HG02798 (cell line): ENCODE data around the gene IL17C.
"Not testable (repeated sequence)": the region's sequence is repeated elsewhere in the genome, so short reads cannot be mapped to it uniquely, and the experiment has no call there.

Experiments
- ATAC-seq: cut with Tn5 transposase; IDR thresholded peaks from one replicate; pipeline ENCODE4 v1.9.1; 2021; ENCODE audit warnings: mild to moderate bottlenecking; ENCODE audit not compliant: unreplicated experiment, poor library complexity

Gene IL17C

DNA sequence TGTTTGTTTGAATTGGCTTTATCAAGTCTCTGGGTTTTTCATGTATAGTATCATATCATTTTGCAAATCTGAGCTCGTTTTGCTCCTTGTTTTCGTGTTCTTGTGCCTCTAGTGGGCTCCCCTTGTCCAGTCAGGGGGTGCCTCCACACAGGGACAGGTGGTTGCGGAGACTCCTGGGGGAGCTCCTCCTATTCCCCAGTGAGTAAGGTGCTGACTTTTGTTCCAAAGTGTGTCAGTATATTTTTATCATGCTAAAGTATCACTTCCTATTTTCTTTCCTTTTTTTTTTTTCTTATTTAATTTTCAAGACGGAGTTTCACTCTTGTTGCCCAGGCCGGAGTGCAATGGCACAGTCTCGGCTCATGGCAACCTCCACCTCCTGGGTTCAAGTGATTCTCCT is 30.3 kb upstream of the IL17C start:
- ATAC-seq: no peak

DNA sequence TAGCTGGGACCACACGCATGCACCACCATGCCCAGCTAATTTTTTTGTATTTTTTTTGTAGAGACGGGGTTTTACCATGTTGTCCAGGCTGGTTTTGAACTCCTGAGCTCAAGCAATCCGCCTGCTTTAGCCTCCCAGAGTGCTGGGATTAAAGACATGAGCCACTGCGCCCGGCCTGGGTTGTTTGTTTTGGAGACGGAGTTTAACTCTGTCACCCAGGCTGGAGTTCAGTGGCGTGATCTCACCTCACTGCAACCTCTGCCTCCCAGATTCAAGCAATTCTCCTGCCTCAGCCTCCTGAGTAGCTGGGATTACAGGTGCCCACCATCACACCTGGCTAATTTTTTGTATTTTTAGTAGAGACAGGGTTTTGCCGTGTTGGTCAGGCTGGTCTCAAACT is 28.9 kb upstream of the IL17C start:
- not testable (repeated sequence) for ATAC-seq

- ATAC-seq: no peak
These were observed 28.3 kb upstream of the IL17C start for GRCh38 chr16:88610080-88610479.

DNA sequence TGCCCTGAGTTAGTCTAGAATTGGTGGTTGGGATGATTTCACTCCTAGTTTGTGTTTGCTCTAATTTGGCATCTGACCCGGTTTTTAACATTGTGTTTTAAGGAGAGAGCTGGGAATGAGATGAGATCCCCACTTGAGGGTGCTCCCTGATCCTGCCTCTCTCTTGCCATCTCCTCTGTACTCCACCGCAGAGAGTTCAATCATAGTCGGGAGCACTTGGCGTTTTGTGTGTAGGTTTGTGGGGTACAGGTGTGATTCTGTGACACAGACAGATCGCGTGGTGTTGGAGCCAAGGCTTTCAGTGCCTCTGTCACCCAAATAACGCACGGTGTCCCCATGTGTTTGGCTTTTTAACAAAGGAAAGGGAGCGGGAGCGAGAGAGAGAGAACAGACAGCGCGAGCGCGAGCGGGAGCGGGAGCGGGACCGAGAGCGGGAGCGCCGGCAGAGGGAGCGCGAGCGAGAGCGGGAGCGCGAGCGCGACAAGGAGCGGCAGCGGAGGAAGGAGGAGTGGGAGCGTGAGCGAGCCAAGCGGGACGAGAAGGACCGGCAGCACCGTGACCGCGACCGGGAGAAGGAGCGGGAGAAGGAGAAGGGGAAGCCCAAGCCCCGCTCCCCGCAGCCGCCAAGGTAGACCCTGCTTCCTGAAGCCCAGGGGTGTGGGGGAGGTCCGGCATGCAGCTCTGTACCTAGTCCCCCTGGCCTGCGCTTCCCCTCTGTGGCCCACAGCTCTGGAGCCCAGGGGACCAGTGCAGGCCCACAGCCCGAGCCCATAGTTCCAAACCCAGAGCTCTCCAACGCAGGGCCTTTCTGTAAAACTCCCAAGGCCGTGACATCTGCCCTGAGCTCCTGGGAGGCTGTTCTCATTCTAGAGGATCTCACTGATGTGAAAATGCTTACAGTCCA is 27.2 kb upstream of the IL17C start:
- no peak for ATAC-seq

DNA sequence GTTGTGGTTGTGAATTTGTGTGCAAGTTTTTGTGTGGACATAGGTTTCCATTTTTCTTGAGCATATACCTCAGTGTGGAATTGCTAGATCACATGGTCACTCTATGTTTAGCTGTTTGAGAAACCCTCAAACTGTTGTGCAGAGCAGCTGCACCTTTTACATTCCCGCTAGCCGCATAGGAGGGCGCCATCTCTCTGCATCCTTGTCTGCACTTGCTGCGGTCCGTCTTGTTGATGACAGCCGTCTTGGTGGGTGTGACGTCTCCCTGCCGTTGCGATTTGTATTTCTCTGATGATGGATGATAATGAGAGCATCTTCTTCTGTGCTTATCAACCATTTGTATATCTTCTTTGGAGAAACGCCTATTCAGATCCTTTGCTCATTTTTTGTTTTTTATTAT is 25.1 kb upstream of the IL17C start:
- ATAC-seq: no peak

DNA sequence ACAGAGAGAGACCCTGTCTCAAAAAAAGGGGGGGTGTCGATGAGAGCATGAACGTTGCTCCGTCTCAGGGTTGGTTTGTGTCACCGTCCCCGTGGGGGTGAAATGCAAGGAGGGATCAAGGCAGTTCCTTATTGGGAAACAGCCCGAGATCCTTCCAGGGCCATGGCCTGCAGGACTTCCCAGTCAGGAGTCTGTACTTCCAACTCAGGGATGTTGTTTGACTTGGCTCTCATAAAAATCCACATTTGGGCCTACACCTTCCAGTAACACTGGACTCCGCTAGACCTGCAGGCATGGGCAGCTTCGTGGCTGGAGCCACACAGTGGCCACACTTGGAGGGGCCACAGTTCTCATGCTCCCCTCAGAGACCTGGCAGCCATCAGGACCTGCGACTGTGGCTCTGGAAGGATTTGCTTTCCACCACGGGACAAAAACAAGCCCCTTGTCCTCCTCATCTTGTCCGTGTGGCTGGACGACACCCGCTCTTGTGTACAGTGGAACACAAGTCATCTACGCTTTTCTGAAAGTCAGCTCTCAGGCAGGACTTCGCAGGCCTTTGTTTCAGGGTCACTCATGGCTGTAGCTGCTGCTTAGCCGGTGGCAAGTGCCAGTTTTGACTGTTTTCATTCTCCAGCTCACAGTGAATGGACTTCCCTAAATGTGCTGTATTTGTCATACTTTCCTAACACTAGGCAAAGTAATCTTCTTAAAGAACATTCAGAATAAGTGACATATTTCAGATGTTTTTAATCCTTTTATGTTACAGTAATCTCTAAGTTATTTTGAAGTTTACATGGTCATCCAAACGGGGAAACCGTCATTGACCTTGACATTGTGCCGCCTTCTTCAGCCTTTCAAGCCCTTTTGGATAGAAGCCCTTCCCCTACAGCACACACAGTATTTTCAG is 24.2 kb upstream of the IL17C start:
- ATAC-seq: no peak

GRCh38 chr16:88614818-88615580 is 23.4 kb upstream of the IL17C start:
- ATAC-seq: no peak

DNA sequence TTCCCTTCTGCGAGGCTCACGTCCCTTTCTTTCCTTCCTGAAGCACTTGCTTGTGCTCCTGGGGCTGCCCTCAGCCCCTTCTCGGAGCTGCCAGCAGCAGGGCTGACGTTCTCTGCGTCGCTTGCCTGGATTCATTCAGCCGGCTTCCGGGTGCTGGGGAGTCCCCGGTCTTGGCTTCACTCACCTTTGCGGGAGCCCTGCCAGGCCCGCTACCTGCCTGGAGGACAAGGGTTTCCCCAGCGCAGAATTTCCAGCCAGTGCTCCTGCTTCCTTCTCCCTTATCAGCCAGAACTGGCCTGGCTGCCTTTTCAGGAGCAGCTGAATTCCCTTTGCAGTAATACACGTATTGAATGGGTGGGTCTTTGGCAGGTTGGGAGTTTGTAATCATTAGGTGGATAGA is 22.1 kb upstream of the IL17C start:
- ATAC-seq: no peak

GRCh38 chr16:88616736-88617135 is 21.6 kb upstream of the IL17C start:
- ATAC-seq: no peak

DNA sequence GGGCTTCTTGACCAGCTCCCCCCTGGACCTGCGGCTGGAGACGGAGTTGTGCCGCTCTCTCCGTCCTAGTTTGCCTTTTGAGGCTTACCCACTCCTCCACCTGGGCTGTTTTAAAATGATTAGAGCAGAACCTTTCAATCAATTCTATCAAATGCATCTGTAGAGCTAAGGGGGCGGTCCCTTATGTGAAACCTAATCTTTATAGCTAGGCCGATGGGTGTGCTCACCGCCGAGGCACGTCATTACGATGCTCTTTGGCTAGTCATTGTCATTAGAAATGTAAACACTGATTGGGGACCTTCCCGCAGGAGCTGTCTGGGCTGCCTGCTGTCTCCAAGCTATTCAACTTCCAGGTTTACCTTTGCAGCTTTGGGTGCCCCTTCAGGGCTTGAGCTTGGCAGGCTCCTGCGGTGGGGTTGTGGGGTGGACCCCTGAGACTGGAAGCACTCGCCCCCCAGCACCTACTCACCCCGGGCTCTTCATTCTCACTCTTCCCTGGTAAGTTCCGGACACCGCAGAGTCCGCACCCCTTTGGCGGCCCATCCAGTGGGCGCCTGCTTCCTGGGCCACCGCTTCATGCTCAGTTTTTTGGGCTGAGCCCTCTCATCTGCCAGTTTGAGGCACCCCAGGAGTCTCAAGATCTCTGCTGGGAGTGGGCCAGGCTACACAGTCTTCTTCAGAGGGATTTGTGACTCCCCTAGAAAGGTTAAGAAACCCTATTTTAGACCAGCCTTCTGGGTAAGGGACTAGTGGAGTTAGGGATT is 20.9 kb upstream of the IL17C start:
- no peak for ATAC-seq

GRCh38 chr16:88618182-88618955 is 20.0 kb upstream of the IL17C start:
- ATAC-seq: no peak

GRCh38 chr16:88618956-88619667 is 19.3 kb upstream of the IL17C start:
- no peak for ATAC-seq

DNA sequence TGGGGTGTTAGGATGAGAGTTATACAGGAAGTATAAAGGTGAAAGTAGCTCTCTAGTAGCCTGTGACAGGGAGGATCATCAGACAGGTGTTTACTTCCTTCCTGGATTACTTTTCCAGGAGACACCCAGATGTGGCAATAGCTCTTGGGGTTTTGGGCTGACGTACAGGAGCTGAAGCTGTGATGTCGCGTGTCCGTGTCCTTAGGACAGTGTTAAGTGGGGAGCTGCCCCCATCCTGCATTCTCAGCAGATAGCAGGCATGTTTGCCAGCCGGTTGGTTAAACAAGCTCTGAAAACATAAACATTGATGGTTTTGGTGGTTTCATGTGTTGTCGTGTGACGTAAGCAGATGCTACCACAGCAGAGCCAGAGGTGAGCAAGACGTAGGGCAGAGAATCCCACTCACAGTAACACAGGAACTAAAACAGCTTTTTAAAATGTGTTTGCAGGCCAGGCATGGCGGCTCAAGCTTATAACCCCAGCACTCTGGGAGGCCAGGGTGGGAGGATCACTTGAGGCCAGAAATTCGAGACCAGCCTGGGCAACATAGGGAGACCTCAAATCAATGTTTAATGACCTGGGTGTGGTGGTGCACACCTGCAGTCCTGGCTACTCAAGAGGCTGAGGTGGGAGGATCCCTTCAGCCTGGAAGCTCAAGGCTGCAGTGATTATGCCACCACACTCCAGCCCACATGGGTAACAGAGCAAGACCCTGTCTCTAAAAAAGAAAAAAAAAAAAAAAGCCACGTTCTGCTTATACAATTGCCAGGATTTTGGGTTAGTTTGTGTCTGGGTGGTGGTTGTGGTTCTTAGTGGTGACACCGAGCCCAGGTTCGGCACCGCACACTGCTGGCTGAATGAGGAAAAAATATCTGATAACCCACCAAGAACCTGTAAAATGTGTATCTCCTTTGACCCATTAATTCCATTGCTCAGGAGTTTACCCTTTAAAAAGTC is 18.2 kb upstream of the IL17C start:
- no peak for ATAC-seq

DNA sequence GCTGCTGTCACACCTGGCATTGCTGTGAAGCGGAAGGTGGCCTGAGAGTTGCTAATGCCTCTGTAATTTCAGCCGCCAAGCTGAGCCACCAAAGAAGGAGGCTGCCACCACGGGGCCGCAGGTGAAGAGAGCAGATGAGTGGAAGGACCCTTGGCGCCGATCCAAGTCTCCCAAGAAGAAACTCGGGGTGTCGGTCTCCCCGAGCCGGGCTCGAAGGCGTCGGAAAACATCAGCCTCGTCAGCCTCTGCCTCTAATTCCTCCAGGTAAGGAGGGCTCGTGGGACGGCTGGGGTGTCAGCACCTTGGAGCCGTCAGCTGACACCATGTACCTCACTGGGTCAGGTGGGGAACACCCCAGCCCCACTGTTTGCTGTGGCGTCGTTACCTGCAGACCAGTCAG is 16.2 kb upstream of the IL17C start:
- ATAC-seq: no peak

DNA sequence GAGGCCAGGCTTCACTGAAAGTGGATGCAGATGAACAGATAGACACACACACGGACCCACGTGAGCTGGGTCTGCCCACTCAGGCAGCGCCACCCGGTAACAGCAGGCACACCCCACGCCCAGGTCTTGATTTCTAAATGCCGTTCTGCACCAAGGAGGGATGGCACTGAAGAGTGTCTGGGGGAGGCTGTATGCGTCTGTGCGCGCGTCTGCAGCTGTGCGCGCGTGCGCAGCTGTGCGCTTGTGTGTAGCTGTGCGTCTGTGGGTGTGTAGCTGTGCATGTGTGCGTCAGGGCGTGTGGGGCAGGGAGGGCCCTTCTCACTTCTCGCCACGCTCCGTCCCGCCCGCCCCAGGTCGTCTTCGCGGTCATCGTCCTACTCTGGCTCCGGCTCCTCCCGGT is 15.5 kb upstream of the IL17C start:
- ATAC-seq: no peak

DNA sequence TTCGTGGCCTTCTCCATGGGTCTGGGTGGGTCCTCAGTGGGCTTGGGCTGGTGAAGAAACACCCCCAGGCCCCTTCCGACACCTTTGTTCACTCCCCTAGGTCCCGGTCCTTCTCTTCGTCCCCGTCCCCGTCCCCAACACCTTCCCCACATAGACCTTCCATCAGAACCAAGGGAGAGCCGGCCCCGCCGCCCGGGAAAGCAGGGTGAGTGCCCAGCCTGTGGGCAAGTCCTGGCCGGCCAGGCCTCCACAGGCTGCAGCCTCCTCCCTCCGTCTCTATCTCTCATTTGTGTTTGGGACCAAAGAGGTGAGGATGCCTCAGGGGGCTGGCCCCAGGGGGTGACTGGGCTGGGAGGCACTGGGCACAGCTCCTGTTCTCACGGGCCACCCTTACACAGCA is 14.5 kb upstream of the IL17C start:
- no peak for ATAC-seq

DNA sequence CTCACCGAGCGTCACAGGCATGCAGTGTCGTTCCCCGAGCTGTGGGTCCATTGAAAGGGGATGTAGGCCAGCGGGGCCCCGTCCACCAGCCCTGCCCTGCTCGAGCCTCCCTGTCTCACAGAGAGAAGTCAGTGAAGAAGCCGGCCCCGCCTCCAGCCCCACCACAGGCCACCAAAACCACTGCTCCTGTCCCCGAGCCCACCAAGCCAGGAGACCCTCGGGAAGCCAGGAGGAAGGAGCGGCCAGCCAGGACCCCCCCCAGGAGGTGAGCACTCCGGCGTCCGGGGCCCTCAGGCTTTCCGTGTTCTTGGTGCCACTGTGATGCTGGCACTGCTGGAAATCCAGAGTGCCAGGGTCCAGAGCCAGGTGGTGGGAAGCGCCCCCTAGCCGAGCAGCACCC is 13.9 kb upstream of the IL17C start:
- ATAC-seq: no peak
